HG03575 (cell line): ENCODE measurements around the gene AKIRIN1.
"Not testable (repeated sequence)": the region's sequence is repeated elsewhere in the genome, so short reads cannot be mapped to it uniquely, and the experiment has no call there.

ENCODE experiments used
- ATAC-seq: cut with Tn5 transposase; IDR thresholded peaks from one replicate; pipeline ENCODE4 v1.9.1; 2021; ENCODE audit not compliant: unreplicated experiment, insufficient number of reproducible peaks, low FRiP score; ENCODE audit errors: extremely low read depth

Gene AKIRIN1

GRCh38 chr1:39034114-39034654 is 43.1 kb downstream of the AKIRIN1 start:
- no peak for ATAC-seq

DNA sequence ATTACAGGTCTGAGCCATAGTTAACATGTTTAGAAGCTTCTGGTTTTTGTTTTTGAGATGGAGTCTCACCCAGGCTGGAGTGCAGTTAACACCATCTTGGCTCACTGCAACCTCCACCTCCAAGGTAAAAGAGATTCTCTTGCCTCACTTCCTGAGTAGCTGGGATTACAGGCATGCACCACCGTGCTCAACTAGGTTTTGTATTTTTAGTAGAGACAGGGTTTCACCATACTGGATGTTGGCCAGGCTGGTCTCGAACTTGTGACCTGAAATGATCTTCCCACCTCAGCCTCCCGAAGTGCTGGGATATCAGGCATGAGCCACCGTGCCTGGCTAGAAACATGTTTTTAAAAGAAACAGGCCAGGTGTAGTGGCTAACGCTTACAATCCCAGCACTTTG is 45.6 kb downstream of the AKIRIN1 start:
- ATAC-seq: no peak

DNA sequence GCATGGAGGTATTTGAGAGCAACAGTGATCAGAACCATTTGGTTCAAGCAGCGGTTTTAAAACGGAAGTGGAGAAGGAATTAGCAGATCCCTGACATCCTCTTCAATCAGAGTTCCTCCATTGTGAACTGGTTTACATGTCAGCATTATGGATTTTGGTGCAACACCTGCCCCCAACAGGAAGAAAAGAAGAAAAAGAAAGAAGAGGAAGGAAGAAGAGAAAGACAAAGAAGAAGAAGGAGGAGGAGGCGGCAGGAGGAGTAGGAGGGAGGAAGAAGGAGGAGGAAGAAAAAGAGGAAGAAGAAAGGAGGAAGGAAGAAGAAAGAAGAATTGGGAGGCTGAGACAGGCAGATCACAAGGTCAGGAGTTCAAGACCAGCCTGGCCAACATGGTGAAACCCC is 52.4 kb downstream of the AKIRIN1 start:
- ATAC-seq: no peak

DNA sequence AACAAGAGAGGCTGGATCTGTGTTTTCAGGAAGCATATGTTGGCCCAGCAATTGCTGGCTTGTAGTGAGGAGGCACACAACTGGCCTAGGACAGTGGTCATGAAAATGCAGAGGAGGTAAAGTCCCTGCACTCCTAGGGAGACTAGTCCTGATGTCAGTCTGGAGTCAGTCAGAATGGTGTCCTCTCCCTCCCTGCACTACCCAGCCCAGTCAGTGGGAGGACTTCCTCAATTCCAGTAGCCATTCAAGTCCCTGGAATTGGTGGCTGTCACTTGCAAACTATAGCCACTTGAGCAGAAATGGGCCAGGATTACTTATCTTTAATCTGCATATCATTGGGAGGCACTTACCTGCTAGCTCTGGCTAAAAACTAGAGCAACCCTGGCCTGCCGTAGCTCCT is 53.7 kb downstream of the AKIRIN1 start:
- ATAC-seq: no peak

DNA sequence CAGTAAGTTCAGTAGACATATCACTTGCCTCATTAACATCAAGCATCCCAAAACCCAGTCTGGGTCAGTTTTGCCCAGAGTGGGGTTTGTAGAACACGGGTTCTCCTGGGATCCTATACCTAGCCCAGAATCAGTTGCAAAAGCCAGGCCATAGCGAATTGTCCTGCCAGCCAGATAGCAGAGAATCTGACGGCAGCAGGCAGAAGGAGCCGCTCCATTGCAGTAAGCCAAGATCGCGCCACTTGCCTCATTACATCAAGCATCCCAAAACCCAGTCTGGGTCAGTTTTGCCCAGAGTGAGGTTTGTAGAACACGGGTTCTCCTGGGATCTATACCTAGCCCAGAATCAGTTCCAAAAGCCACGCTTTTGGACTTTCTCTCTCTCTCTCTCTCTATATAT is 54.2 kb downstream of the AKIRIN1 start:
- ATAC-seq: no peak

GRCh38 chr1:39046613-39047210 is 55.6 kb downstream of the AKIRIN1 start:
- no peak for ATAC-seq

- ATAC-seq: no peak
These were observed 56.5 kb downstream of the AKIRIN1 start for GRCh38 chr1:39047374-39048229.

DNA sequence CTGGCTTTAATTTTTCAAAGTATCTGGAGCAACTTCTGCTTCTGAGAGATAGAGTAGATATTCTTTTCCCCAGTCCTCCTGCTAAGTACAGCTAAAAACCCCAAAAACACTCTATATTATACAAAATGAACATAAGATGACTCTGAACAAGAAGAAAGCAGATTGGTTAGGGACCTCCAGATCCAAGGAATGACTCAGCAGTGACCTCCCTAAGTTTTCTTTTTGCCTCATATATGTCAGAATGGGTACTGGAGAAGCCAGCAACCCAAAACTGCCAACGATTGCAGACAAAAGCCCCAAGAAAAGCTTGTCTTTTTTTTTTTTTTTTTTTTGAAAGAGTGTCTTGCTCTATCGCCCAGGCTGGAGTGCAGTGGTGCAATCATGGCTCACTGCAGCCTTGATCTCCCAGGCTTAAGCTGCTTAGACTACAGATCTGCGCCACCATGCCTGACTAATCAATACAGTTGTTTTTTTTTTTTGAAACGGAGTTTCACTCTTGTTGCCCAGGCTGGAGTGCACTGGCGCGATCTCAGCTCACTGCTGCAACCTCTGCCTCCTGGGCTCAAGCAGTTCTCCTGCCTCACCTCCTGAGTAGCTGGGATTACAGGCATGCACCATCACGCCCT is 57.8 kb downstream of the AKIRIN1 start:
- ATAC-seq: no peak

DNA sequence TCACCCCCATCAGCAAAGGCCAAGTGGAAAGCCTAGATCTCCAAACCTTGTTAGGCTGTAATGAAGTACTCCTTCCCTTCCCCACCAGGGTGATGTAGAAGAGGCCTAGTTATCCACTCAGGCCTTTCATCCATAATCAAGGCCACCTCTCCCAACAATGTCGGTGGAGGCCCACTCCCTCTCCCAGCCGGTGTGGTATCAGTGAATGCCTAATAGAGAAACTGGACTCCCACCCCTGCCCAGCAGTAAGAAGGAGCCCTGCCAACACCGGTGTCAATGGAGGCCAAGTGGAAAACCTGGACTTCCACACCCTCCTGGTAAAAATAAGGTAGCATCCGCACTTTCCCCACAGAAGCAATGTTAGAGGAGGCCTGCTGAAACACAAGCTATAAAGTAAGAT is 58.9 kb downstream of the AKIRIN1 start:
- ATAC-seq: no peak

GRCh38 chr1:39051193-39051850 is 60.2 kb downstream of the AKIRIN1 start:
- not testable (repeated sequence) for ATAC-seq

GRCh38 chr1:39051956-39052355 is 60.9 kb downstream of the AKIRIN1 start:
- no peak for ATAC-seq

GRCh38 chr1:39055213-39055710 is 64.2 kb downstream of the AKIRIN1 start:
- ATAC-seq: not testable (repeated sequence)
